GM10248 (cell line): ENCODE data around the gene LDLRAD4.

Source experiments
- CTCF ChIA-PET: fragments of 300-600 bp; sonication (Branson Sonifier 250); formaldehyde crosslinking; extraction: SDS; loops from one replicate; lab custom pipeline; 2021; ENCODE audit warnings: antibody characterized with exemption; lab: Yijun Ruan, JAX
- POLR2A ChIA-PET: fragments of 350-650 bp; sonication (Branson Sonifier 250); formaldehyde crosslinking; extraction: SDS; loops from one replicate; lab custom pipeline; 2020; ENCODE audit warnings: antibody characterized with exemption; lab: Yijun Ruan, JAX
- DNase-seq: peaks from one replicate; pipeline ENCODE4 v3.0.0; 2012; ENCODE audit errors: extremely low spot score
- TF ChIP-seq, protein P1 (sequence below): IDR thresholded peaks from 2 replicates; pipeline ENCODE4 v1.5.1; 2012; ENCODE audit warnings: mild to moderate bottlenecking, low read depth; ENCODE audit errors: extremely low read depth, missing control alignments, control extremely low read depth

Gene LDLRAD4

DNA sequence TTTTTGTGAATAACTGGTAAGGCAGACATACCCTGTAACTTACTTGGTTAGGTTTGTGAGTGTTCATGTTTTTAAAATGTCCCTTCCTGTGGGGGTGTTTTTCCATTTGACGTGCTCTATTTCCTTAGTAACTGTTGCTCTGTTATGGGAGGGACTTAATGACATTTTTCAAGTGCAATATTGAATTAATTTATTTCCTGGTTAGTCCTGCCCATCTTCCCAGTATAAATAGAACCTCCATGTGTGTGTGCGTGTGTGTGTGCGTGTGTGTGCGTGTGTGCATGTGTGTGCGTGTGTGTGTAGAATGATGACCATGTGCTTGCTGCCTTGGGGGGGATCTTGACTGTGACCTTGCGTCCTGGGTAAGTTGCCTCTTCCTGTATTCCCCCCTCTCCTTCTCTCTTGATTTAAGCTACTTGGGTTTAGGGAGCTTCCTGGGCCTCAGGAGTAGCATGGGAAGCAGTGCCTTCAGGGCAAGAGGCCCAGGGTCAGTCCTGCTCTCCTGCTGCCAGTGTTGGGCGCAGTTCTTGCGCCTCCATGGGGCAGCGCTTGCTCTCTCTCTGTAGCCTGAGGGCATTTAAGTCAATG, 163.9 kb downstream of the LDLRAD4 start:
- POLR2A ChIA-PET: no interaction called here
- CTCF ChIA-PET: no interaction called here
- DNase-seq: peak; percentile 44
- TF ChIP-seq, protein P1, sequence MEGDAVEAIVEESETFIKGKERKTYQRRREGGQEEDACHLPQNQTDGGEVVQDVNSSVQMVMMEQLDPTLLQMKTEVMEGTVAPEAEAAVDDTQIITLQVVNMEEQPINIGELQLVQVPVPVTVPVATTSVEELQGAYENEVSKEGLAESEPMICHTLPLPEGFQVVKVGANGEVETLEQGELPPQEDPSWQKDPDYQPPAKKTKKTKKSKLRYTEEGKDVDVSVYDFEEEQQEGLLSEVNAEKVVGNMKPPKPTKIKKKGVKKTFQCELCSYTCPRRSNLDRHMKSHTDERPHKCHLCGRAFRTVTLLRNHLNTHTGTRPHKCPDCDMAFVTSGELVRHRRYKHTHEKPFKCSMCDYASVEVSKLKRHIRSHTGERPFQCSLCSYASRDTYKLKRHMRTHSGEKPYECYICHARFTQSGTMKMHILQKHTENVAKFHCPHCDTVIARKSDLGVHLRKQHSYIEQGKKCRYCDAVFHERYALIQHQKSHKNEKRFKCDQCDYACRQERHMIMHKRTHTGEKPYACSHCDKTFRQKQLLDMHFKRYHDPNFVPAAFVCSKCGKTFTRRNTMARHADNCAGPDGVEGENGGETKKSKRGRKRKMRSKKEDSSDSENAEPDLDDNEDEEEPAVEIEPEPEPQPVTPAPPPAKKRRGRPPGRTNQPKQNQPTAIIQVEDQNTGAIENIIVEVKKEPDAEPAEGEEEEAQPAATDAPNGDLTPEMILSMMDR: no peak

DNA sequence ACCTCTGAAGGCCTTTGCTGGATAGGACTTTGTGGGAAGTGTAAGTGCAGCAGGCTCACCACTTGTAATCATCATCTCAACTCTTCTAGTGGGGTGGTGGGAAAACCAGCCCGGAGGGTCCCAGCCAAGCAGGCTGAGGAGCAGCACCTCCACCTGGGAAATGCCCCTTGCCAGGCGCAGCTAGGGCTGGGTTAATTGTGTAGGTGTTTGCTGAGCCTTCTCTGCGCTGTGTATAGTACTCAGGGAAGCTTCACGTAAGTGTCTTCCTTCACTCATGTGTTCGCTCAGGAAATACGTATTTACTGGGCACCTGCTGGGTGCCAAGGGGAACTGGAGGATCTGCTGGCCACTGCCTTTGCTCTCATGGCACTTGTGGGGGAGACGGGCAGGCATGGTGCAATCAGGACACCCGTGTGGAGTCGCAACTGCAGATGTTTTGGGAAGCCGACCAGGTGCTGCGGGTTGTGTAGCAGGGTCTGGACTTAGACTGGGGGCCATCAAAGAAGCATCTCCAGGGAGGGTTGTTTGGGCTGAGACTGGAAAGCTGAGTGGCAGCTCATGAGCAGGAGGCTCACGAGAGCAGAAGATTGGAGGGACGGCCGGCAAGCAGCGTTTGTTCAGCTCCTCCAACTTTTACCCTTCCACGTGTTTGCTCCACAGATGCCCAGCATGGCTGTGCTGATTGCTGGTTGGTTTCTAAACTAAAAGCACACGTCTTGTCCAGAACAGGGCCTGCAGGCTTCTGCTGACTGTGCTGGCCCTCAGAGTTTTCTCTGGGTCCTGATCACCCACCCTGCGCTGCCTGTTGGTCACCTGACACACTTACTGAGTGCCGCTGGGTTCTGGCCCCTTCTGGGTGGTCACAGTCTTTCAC, 164.6 kb downstream of the LDLRAD4 start:
- CTCF ChIA-PET: no interaction called here
- POLR2A ChIA-PET: no interaction called here
- DNase-seq: no peak
- TF ChIP-seq, protein P1: no peak

DNA sequence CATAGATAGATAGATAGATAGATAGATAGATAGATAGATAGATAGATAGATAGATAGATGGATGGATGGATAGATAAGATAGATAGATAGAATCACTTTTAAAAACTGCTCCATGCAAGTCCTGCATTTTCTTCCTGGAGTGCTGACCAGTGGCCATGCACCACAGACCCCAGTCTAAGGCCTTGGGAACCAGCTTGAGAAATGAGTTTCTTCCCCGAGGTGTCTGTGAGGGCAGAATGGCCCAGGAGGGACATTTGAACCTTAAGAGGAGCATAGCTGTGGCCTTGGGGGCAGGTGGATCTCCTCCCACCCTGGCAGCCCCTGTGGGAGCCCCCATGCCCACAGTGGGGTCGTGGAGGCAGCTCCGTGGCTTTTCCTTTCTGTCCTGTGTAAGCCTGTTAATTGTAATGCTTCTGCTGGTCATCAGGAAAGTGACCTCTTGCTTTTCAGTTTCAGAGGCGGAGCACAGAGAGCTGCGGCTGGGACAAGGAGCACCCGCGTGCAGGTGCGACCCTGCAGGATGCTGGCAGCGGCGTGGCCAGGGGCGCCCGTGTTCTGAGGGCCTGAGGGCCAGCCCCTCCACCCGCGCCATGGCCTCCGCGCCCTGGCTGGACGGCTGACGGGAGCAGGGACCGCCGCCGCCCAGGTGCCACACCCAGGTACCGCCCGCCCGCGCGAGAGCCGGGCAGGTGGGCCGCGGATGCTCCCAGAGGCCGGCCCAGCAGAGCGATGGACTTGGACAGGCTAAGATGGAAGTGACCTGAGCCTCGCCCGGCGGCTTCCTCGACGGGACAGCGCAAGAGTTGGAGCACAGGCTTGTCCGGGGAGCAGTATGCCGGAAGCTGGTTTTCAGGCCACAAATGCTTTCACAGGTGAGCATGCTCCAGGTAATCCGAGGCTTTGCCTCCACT, 168.6 kb downstream of the LDLRAD4 start:
- ChIA-PET POLR2A (no interaction called here), CTCF (no interaction called here)
- DNase-seq: no peak
- TF ChIP-seq, protein P1: no peak

DNA sequence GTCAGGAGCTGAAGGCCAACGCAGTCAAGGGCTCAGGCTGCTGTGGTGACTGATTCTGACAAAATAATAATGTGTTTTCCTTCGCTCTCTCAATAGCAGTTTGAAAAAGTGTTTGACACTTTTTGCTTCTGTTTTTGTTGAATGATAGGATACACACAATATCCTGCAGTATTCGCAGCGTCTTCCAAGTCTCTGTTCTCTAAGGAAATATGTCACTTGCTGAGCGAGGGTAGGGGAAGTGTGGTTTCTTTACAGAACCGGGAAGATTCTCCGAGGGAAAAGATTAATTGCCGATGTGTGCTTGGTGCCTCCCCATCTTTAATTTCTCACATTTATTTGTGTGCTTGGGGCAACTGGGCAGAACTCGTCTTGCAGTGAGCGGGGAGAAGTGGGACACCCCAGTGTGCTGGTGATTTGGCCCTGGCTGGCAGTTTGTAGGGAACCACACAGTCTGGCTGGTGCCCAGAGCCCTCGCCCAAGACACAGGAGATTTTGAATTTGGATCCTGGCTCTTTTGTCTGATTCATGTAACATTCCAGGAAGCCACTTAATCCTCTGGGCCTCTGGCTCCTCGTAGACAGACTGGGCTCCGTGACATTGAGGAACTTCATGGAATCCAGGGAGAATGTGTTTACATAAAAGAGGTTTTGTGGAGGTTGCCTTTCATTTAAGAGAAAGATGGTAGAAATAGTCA, 169.4 kb downstream of the LDLRAD4 start:
- POLR2A ChIA-PET: no interaction called here
- CTCF ChIA-PET: no interaction called here
- DNase-seq: no peak
- TF ChIP-seq, protein P1: no peak

DNA sequence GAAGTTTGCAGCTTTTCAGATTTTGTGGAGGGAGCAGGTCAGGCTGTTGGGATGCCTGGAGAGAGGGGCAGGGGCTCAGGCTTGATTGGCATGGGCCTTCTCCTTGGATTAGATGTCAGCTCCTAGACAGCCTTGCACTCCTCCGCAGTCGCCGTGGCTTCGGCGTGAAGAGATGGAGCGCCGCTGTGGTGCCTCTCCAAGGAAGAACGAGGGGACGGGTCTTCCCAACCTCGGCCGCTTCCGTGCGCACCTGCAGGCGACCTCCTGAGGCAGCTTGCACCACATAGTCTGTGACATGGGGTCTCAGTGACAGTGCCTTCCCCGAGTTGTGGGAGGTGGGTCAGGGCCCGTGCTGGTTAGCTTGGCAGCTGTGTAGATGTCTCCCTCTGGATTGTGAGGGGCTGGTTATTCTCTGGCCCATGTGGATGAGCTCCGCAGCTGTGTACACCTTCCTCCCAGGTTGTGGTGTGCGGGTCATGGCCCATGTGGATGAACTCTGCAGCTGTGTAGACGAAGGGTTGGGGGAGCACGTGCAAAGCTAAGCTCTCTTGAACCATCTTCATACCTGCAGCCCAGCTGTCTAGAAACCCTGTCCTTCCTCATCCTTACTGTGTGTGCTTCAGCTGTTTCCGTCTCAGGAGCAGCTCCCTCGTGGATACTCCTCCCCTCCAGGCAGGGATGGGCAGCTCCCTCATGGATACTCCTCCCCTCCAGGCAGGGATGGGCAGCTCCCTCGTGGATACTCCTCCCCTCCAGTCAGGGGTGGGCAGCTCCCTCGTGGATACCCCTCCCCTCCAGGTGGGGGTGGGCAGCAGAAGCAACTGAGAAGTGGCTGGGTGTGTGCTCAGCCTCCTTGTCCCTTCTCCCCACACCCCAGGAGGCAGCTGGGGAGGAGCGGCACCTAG, 170.3 kb downstream of the LDLRAD4 start:
- ChIA-PET CTCF (no interaction called here), POLR2A (no interaction called here)
- DNase-seq: no peak
- TF ChIP-seq, protein P1: no peak
